ENCODE results near the gene LYST.

DNA sequence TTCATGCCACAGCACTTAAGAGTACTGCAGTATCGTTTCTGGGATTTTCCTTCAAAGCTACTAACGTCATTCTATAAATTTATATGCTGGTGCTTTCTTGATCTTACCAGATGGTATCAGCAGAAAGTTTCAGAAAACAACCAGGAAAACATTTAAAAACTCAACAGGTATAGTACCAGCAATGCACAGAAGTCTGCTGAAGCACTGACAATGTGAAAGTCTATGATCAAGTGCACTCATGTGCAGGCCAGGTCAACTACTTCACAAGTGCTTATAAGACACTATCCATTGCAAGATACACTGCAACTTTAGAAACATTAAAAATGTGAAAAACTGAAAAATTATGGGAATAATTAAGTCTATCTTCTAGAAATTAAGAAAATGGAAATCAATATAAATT, 34.7 kb downstream of the LYST start:
- TF ChIP-seq GATA3 (IDR thresholded peaks at IDR 0.05; ENCODE audit: low read depth, low read length) (no peak), GATA2 (IDR thresholded peaks at IDR 0.05; ENCODE audit: low read depth, low read length) (no peak)
